Measurements from ENCODE around the gene DNASE2B. TPM values are rescaled to one million over a fixed set of nuclear protein-coding genes. Genes with fewer than 3 reads are reported as not detected.

DNASE2B gene
- total RNA-seq, 2 experiments from 2014 or later, result not detected

GRCh38 chr1:84360316-84360715 is 38.0 kb upstream of the DNASE2B start:
- H3K36me3 Mint-ChIP-seq (ENCODE audit: low read depth), result no peaks in the 10 kb centered on the region
- intact Hi-C loops (cut with micrococcal nuclease), result no loop called here
- no peak overlapping the region for H3K4me3 Mint-ChIP-seq

GRCh38 chr1:84361796-84362195 is 36.5 kb upstream of the DNASE2B start:
- H3K4me1 Mint-ChIP-seq (ENCODE audit: low read depth), result peaks cover 11% of the 10 kb centered on the region
- intact Hi-C loops (cut with micrococcal nuclease), result no loop called here
- H3K4me3 Mint-ChIP-seq, result no peak overlapping the region
- H3K27me3 Mint-ChIP-seq, result no peaks in the 10 kb centered on the region
- no peaks in the 10 kb centered on the region for H3K36me3 Mint-ChIP-seq (ENCODE audit: low read depth)
- peaks cover 2% of the 10 kb centered on the region for H3K9me3 Mint-ChIP-seq
- ATAC-seq, result no peak
- TF ChIP-seq, protein P1, sequence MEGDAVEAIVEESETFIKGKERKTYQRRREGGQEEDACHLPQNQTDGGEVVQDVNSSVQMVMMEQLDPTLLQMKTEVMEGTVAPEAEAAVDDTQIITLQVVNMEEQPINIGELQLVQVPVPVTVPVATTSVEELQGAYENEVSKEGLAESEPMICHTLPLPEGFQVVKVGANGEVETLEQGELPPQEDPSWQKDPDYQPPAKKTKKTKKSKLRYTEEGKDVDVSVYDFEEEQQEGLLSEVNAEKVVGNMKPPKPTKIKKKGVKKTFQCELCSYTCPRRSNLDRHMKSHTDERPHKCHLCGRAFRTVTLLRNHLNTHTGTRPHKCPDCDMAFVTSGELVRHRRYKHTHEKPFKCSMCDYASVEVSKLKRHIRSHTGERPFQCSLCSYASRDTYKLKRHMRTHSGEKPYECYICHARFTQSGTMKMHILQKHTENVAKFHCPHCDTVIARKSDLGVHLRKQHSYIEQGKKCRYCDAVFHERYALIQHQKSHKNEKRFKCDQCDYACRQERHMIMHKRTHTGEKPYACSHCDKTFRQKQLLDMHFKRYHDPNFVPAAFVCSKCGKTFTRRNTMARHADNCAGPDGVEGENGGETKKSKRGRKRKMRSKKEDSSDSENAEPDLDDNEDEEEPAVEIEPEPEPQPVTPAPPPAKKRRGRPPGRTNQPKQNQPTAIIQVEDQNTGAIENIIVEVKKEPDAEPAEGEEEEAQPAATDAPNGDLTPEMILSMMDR (IDR thresholded peaks at IDR 0.05), result no peak
- ChIA-PET CTCF (interaction anchor here (1.0 kb wide), 1 partner anchor 206 kb away, joined by 3 read pairs; no protein-coding TSS in a partner anchor), POLR2A (no interaction called here)
- no peak for DNase-seq
- no peak overlapping the region for H3K27ac Mint-ChIP-seq

More at GRCh38 chr1:84360316-84360715, 38.0 kb upstream of the DNASE2B start:
- TF ChIP-seq, protein P1 (IDR thresholded peaks at IDR 0.05), result no peak
- CTCF ChIA-PET, result interaction anchor here (0.8 kb wide), 1 partner anchor 10 kb away, joined by 3 read pairs; no protein-coding TSS in a partner anchor
- DNase-seq (no peak), ATAC-seq (no peak)
- peaks cover 3% of the 10 kb centered on the region for H3K9me3 Mint-ChIP-seq
- H3K27ac Mint-ChIP-seq, result no peak overlapping the region
- H3K4me1 Mint-ChIP-seq (ENCODE audit: low read depth), result peaks cover 4% of the 10 kb centered on the region
- H3K27me3 Mint-ChIP-seq, result no peaks in the 10 kb centered on the region
- POLR2A ChIA-PET, result no interaction called here

DNA sequence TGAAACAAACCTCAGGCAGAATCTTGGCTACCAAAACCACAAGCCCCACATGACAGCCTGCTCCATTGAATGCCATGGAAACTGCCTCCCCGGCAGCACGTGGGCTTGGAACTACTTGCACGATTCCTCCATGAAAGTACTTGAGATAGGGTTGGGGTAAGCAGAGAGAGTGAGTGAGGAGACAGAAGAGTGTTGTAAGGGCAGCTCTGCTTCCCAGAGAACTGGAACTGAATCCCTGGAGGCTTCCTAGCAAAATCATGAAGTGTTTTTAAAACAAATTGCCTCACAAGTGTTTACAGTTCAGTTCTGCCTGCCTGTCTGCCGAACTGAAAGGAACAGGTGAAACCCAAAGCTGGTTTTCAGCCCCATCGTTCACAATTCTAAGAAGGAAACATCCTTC is 35.3 kb upstream of the DNASE2B start:
- ATAC-seq, result no peak
- no peak overlapping the region for H3K4me3 Mint-ChIP-seq
- H3K27me3 Mint-ChIP-seq, result no peaks in the 10 kb centered on the region
- ChIA-PET POLR2A (no interaction called here), CTCF (interaction anchor here (0.8 kb wide), 1 partner anchor 26 kb away, joined by 3 read pairs; no protein-coding TSS in a partner anchor)
- H3K4me1 Mint-ChIP-seq (ENCODE audit: low read depth), result peaks cover 11% of the 10 kb centered on the region
- TF ChIP-seq, protein P1 (IDR thresholded peaks at IDR 0.05), result no peak
- no peaks in the 10 kb centered on the region for H3K9me3 Mint-ChIP-seq
- no peaks in the 10 kb centered on the region for H3K36me3 Mint-ChIP-seq (ENCODE audit: low read depth)
- intact Hi-C loops (cut with micrococcal nuclease), result no loop called here
- DNase-seq, result no peak
- H3K27ac Mint-ChIP-seq, result no peak overlapping the region

GRCh38 chr1:84363622-84364021 is 34.7 kb upstream of the DNASE2B start:
- DNase-seq (no peak), ATAC-seq (no peak)
- no peaks in the 10 kb centered on the region for H3K36me3 Mint-ChIP-seq (ENCODE audit: low read depth)
- CTCF ChIA-PET, result interaction anchor here (0.8 kb wide), 1 partner anchor 26 kb away, joined by 3 read pairs; no protein-coding TSS in a partner anchor
- TF ChIP-seq, protein P1 (IDR thresholded peaks at IDR 0.05), result no peak
- no peaks in the 10 kb centered on the region for H3K9me3 Mint-ChIP-seq
- peaks cover 11% of the 10 kb centered on the region for H3K4me1 Mint-ChIP-seq (ENCODE audit: low read depth)
- H3K27me3 Mint-ChIP-seq, result no peaks in the 10 kb centered on the region
- no peak overlapping the region for H3K4me3 Mint-ChIP-seq
- H3K27ac Mint-ChIP-seq, result no peak overlapping the region
- POLR2A ChIA-PET, result no interaction called here
- intact Hi-C loops (cut with micrococcal nuclease), result no loop called here

DNA sequence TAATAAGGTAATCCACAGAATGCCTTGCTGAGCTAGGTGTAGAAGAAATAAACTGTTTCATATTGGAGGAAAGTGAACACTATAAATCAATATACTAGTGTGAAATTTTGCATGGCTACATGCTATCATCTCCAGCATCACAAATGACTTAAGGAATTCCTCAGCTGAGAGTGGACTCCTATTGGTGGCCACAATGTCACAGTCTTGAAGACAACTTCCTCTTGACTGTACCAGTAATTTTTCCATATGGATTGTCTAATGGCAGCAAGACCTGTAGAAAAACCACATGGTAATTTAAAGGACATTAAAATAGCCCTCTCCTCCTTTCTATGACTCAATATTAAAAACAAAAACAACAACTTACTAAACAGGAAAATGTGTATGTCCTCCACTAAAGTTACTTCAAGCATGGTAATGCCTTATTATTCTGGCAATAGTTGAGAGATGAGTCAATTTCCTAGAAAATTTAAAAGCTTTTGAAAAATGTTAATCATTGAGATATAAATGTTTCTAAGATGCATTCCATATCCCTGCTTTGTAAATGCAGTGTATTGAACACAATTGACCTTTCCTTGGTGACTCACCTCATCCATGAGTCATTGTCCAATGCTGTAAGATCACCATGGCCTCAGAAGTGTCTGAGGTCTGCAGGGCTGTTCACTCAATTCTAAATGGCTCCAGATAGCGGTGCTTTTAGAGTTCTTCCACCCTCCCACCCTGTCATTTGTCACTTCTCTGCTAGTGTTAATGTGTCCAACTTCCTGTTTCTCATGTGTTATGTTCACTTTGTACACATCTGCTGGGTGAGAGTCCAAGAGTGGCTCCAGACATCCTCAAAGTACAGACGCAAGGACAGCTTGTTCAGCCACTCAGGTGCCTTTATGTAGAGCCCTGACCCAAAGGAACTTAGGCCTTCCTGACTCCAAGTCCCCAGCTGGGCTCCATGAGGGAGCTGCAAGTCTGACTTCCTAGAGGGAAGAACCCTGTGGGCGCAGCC is 32.8 kb upstream of the DNASE2B start:
- POLR2A ChIA-PET, result interaction anchor here (0.6 to 1.2 kb wide), 3 partner anchors 44 to 424 kb away, joined by 3 read pairs; partner anchors contain the start of gene SAMD13
- H3K9me3 Mint-ChIP-seq, result no peaks in the 10 kb centered on the region
- H3K4me3 Mint-ChIP-seq, result no peak overlapping the region
- ATAC-seq (peak; percentile 98), DNase-seq (peak; percentile 68)
- H3K27ac Mint-ChIP-seq, result peak overlapping the region; percentile 33
- TF ChIP-seq, protein P1 (IDR thresholded peaks at IDR 0.05), result no peak
- intact Hi-C loops (cut with micrococcal nuclease), result no loop called here
- CTCF ChIA-PET, result no interaction called here
- no peaks in the 10 kb centered on the region for H3K27me3 Mint-ChIP-seq
- peaks cover 11% of the 10 kb centered on the region for H3K4me1 Mint-ChIP-seq (ENCODE audit: low read depth)
- H3K36me3 Mint-ChIP-seq (ENCODE audit: low read depth), result no peaks in the 10 kb centered on the region

Measured in activated CD8-positive, alpha-beta T cell treated with anti-CD3 and anti-CD28 coated beads for 36 hours (primary cell).